ENCODE data around the gene TPRN. TPM values are rescaled to one million over a fixed set of nuclear protein-coding genes. Genes with fewer than 3 reads are reported as not detected.

The TPRN gene
- total and polyA plus RNA-seq, 9 donors: 0.68 to 18.4 (median 15.2) TPM

DNA sequence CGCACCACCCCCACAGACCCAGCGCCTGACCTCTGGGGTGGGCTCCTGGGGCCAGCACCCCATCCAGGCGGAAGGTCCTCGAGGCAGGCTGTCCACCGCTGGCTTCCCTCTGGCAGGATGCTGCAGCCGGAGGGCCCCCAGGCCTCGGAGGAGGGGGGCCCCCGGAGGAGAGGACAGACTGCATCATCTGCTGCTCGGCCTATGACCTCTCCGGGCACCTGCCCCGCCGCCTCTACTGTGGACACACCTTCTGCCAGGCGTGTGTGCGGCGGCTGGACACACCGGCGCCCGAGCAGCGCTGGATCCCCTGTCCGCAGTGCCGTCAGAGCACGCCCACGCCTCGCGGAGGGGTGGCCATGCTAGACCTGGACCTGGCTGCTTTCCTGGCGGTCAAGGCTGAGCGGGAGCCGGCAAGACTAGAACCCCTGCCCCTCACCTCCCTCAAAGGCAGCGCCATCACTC lies 28.0 kb upstream of the TPRN start:
- Histone ChIP-seq H3K27ac (no peak overlapping the region), H3K4me1 (ENCODE audit: insufficient read depth) (no peaks in the 10 kb centered on the region), H3K9me3 (no peaks in the 10 kb centered on the region), H3K4me3 (no peak overlapping the region), H3K36me3 (no peaks in the 10 kb centered on the region), H3K27me3 (peaks cover 12% of the 10 kb centered on the region)
- DNase-seq: no peak
- intact Hi-C loops (cut with DNase I): loop anchor here in 3 of 4 donors (5.0 to 10.0 kb wide), 3 partner anchors 101 to 444 kb away; no protein-coding TSS in a partner anchor
- 11 to 32% (median 16%) methylated on average over 28 to 29 of the region's 29 CpGs for WGBS, 3 donors
- TF ChIP-seq, protein P1, sequence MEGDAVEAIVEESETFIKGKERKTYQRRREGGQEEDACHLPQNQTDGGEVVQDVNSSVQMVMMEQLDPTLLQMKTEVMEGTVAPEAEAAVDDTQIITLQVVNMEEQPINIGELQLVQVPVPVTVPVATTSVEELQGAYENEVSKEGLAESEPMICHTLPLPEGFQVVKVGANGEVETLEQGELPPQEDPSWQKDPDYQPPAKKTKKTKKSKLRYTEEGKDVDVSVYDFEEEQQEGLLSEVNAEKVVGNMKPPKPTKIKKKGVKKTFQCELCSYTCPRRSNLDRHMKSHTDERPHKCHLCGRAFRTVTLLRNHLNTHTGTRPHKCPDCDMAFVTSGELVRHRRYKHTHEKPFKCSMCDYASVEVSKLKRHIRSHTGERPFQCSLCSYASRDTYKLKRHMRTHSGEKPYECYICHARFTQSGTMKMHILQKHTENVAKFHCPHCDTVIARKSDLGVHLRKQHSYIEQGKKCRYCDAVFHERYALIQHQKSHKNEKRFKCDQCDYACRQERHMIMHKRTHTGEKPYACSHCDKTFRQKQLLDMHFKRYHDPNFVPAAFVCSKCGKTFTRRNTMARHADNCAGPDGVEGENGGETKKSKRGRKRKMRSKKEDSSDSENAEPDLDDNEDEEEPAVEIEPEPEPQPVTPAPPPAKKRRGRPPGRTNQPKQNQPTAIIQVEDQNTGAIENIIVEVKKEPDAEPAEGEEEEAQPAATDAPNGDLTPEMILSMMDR (IDR thresholded peaks at IDR 0.05): no peak
- no peak for TF ChIP-seq POLR2A (IDR thresholded peaks at IDR 0.05)
- no peak for TF ChIP-seq EP300 (IDR thresholded peaks at IDR 0.05)

DNA sequence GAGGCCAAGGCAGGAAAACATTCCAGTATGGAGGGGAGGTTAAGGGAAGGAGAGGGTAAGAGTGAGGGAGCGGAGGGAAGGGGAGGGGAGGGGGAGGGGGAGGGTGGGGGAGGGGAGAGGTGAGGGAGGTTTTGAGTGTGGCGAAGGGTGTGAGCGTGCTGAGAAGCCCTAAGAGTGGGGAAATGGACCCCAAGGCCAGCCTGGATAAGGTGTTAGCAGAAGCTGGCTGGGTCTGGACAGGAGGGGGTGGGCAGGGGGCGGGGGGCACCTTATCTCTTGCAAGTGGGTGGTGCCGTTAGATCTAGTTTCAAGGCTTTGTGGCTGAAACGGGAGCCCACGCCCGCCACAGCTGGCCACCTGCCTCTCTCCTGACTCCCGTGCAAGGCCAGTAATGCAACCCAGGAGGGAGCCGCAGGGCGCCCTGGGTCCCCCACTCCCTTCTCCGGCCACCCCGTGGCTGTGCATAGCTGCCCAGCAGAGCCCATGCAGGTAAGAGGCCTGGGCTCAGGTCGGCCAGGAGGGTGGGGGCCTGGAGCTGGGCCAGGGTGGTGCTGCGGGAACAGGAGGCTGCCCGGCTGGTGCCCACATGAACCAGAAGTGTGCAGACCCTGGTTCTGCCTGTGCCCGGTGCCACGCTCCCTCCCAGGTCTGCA lies 27.4 kb upstream of the TPRN start:
- 8 to 27% (median 13%) methylated on average over 15 to 18 of the region's 18 CpGs for whole genome bisulfite sequencing, 3 donors
- Histone ChIP-seq H3K27me3 (peaks cover 12% of the 10 kb centered on the region), H3K9me3 (no peaks in the 10 kb centered on the region), H3K36me3 (no peaks in the 10 kb centered on the region), H3K4me3 (no peak overlapping the region), H3K4me1 (ENCODE audit: insufficient read depth) (peaks cover under 1% of the 10 kb centered on the region), H3K27ac (no peak overlapping the region)
- no peak for DNase-seq
- intact Hi-C loops (cut with DNase I): loop anchor here in 3 of 4 donors (5.0 to 10.0 kb wide), 3 partner anchors 101 to 443 kb away; no protein-coding TSS in a partner anchor
- TF ChIP-seq, protein P1 (IDR thresholded peaks at IDR 0.05): no peak
- TF ChIP-seq POLR2A (IDR thresholded peaks at IDR 0.05): no peak
- no peak for TF ChIP-seq EP300 (IDR thresholded peaks at IDR 0.05)

DNA sequence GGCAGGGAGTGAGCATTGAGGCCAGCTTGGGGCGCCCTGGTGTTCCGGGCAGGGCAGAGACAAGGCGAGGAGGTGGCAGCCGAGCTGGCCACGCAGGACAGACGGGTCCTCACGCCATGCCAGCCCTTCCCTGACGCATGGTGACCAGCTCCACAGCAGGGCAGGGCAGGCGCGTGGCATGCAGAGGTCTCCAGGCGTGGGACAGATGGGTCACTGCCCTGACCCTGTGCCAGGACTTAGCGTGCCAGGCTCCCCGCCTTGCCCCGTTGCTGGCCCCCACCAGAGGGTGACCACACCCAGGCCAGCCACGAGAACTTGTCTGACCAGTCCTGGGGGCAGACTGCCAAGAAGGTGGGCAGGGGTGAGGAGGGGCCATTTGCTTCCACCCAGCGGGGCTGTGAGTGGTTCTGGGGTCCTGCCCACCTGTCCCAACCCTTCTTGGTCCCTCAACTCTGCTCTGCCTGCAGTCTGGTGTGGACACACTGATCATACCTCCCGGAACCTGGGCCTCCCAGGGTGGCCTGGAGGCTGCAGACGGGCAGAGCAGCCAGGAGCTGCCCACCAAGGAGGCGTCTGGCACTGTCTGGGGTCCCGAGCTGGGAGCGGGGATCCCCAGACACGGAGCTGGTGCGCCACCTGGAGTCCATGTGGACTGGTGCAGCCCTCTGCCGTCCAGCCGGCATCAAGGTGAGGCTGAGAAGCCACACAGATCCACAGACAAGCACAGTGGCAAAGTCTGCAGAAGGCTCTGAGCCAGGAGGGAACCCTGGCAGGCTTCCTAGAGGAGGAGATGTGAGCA lies 26.7 kb upstream of the TPRN start, which contains the start of gene RNF224:
Gene RNF224, plus strand, starts transcription at position 449 of the 799 bp plus-strand sequence. CDS start 834 bp downstream, outside the sequence.
- peak; percentile 59 to 80 (median 72) for DNase-seq
- no peak within 1 kb of the TSS for H3K4me3 ChIP-seq
- WGBS, 3 donors: 29 to 35% (median 32%) methylated on average over 25 of the region's 25 CpGs
- peaks cover 6% of the 10 kb centered on the region for H3K4me1 ChIP-seq (ENCODE audit: insufficient read depth)
- H3K27me3 ChIP-seq: peaks cover 12% of the 10 kb centered on the region
- H3K36me3 ChIP-seq: no peaks in the 10 kb centered on the region
- TF ChIP-seq, protein P1 (IDR thresholded peaks at IDR 0.05): peak; percentile 35 to 77 (median 63)
- no peak for TF ChIP-seq POLR2A (IDR thresholded peaks at IDR 0.05)
- TF ChIP-seq EP300 (IDR thresholded peaks at IDR 0.05): no peak
- no peak within 1 kb of the TSS for H3K27ac ChIP-seq
- intact Hi-C loops (cut with DNase I): loop anchor here in 3 of 4 donors (5.0 to 10.0 kb wide), 3 partner anchors 100 to 442 kb away; no protein-coding TSS in a partner anchor
- no peaks in the 10 kb centered on the region for H3K9me3 ChIP-seq

DNA sequence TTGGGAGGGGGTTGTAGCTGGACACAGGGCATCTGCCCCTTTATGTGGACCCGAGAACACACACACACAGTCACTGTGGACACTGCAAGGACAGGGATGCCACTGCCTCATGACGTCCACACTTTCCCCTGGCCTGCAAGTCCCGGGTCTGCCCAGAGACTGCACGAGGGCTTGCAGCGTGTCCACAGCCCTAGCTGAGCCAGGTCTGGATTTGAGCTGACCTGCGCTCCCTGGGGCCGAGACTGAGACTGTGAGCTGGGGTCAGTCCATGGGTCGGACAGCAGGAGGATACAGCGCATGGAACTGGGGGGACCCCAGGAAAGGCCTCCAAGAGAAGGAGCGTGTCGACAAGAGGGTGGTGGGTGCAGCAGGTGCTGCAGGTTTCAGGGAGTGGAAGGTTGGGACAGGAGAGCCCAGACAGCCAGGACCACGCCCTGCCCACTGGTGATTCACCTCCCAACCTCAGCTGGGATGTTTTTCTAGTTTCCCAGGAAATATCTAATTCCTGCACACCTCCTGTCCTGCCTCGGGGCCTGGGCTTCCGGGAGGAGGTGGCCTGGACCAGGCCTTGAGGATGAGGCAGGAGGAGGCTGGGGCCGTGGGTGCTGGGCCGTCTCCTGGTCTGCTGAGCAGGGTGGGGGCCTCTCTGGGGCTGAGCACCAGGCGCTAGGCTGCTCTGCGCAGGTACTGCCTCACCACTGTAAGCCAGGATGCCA lies 26.0 kb upstream of the TPRN start:
- no peak for DNase-seq
- H3K4me3 ChIP-seq: no peak overlapping the region
- peaks cover 12% of the 10 kb centered on the region for H3K27me3 ChIP-seq
- no peaks in the 10 kb centered on the region for H3K36me3 ChIP-seq
- TF ChIP-seq EP300 (IDR thresholded peaks at IDR 0.05) (no peak), POLR2A (IDR thresholded peaks at IDR 0.05) (no peak)
- TF ChIP-seq, protein P1 (IDR thresholded peaks at IDR 0.05): no peak
- intact Hi-C loops (cut with DNase I): loop anchor here in 3 of 4 donors (5.0 to 10.0 kb wide), 3 partner anchors 99 to 442 kb away; no protein-coding TSS in a partner anchor
- peaks cover 6% of the 10 kb centered on the region for H3K4me1 ChIP-seq (ENCODE audit: insufficient read depth)
- no peak overlapping the region for H3K27ac ChIP-seq
- H3K9me3 ChIP-seq: no peaks in the 10 kb centered on the region
- WGBS, 3 donors: 55 to 65% (median 61%) methylated on average over 18 of the region's 18 CpGs
